Adrenal gland (tissue), 5 donors: ENCODE results near the gene CEP83.

Experiments used
- POLR2A ChIP-seq, 2 donors: fragments of 450-650 bp; IDR thresholded peaks; one replicate each; pipeline ENCODE4 v1.6.1; 2017; ENCODE audit warnings: antibody characterized with exemption in 2 of 2, mild to moderate bottlenecking in 2 of 2, moderate library complexity in 1 of 2
- TF ChIP-seq, protein P1 (sequence below), 6 experiments: fragments of 450-650 bp in 4 of 6; fragments of 200-600 bp in 2 of 6; sonication (generic) in 1 of 6; IDR thresholded peaks; 1 replicate in 5 of 6; 2 replicates in 1 of 6; pipeline versions ENCODE4 v1.5.1 to v1.8.0; 2016 to 2021; ENCODE audit warnings: antibody characterized with exemption in 6 of 6, mild to moderate bottlenecking in 2 of 6, moderate library complexity in 1 of 6
- donor health status: DM: no; HTN: no; CAD: no.

DNA sequence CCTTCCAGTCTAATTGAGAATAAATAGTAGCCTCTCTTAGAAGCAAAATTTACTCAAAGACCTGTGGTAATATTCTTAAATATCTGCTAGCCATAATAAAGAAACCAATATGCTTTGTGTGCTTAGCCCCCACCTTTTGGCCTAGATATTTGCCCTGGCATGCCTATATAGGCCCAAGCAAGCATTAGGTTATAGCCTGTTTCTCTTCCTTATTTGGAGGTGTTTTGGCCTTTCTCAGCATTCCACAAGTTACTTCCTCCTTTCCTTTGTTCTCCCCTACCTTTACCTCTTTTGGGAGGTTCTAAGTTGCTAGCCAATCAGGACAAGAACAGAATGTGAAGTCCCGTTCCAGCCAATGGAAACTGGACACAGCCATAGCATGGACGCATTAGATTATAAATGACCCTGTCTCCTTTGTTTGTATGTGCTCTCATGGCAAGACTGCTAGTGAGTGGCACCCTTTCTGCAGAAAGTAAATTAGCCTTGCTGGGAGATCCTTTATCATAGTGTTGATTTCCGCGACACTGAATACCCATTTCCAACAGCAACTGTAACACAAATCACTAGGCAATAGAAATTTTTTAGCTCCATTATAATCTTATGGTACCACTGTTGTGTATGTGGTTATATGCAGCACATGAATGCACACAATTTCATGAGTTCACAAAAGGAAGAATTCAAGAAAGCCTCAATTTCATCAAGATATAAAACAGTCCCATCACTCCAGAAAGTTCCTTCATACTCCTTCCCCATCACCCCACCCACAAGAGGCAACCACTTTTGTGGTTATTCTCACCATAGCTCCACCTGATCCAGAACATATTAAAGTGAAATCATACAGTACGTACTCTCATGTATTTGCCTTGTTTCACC lies 37.6 kb downstream of the CEP83 start:
- TF ChIP-seq, protein P1, sequence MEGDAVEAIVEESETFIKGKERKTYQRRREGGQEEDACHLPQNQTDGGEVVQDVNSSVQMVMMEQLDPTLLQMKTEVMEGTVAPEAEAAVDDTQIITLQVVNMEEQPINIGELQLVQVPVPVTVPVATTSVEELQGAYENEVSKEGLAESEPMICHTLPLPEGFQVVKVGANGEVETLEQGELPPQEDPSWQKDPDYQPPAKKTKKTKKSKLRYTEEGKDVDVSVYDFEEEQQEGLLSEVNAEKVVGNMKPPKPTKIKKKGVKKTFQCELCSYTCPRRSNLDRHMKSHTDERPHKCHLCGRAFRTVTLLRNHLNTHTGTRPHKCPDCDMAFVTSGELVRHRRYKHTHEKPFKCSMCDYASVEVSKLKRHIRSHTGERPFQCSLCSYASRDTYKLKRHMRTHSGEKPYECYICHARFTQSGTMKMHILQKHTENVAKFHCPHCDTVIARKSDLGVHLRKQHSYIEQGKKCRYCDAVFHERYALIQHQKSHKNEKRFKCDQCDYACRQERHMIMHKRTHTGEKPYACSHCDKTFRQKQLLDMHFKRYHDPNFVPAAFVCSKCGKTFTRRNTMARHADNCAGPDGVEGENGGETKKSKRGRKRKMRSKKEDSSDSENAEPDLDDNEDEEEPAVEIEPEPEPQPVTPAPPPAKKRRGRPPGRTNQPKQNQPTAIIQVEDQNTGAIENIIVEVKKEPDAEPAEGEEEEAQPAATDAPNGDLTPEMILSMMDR (IDR thresholded peaks at IDR 0.05) = no peak
- no peak for TF ChIP-seq POLR2A (IDR thresholded peaks at IDR 0.05)
